SIG-M5 treated with dmso at 0.1 percent for 504 hours (cell line): ENCODE data around the gene EPHA3.
A peak's percentile ranks its signal among the peaks of the same experiment; 100 is the strongest.

ENCODE experiments used
- DNase-seq: peaks from one replicate; lab custom pipeline; 2025; ENCODE audit not compliant: unreplicated experiment; lab: John Stamatoyannopoulos, UW

The EPHA3 gene

GRCh38 chr3:89107461-89108290 lies at the start of gene EPHA3:
TSS of gene EPHA3 (plus strand) at chr3:89107621. CDS start at chr3:89107749, 128 bp downstream.
- DNase-seq = peak; percentile 62

- no peak for DNase-seq
Observed at GRCh38 chr3:89058371-89058770, 49.0 kb upstream of the EPHA3 start.

DNA sequence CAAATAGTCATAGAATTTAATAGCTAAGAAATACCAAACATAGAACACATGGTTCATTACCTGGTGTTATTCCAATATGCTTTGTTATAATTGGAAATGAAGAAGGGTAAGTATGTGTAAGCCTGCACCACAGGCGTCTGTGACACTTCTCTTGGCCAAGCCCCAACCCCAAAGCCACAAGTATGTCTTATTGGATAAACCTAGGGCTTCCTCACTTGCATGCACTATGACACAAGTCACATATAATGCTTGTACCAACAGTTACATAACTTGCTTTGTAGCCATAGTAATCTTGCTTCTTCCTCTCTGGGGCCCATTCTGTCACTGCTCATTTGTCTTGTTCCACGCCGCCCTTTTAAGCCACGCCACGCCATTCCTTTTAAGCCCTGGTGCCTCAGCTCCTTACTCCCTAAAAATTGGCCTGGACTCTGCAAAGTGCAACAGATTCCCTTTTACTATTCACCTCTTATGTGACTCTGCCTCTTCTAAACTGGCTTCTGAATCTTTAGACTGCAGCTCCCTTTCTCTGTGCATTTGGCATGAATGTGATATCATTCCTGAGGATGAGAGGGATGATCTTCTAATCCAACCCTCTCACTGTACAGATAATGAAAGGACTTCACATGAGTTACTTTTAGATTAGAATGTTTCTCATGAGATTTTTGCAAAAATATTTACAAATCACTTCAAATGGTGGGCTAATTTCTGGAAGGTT lies 48.1 kb upstream of the EPHA3 start:
- peak; percentile 59 for DNase-seq

DNA sequence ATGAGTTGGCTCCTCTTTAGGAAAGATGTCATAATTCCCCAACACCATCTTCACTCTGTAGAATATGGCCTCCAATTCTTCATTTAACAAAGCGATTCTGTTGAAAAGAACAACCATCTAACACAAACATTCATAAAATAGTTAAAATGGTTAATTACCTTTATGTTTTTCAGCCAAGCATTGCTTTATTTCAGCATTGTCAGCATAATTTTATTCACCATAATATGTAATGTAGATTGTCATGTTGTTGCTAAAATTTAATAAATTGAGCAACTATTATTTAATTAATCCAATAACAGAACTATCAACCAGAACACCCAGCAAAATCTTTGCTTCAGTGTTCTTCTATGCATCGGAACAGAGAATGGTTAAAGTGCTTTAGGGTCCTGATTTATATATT lies 46.2 kb upstream of the EPHA3 start:
- no peak for DNase-seq

DNA sequence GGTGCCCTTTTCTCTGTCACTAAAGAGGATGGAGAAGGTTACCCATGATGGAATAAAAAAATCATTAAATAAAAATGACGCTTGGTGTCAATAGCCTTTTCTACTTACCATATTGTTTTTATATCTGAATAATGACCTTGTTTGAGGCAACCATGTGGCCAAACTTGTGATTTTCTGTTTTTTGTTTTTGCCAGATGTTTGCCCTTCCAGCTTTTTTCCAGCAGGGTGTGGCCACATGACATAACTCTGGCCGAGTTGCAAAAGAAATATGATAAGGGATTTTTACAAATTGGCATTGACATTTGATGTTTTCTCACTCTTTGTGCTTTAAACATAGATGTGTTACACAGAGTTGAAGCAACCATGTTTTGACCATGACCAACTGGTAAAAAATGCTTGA lies 39.7 kb upstream of the EPHA3 start:
- DNase-seq = no peak

DNA sequence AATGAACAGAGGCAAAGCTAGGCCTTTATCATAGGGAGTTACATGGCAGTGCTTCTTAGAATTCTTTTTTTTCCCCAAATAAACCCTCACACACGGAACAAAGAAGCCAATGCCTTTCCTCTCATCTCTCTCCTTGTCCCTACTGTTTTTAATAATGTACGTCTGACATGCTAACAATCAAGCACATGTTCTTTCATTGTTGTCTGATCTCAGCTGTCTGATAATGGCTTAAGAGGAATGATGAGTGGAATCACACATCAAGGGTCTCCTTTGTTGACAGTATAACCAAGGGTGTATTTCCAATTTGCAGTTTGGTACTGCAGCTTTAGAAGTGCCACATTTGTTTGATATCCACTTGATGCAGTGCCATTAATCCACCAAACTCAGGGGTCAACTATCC lies 34.8 kb upstream of the EPHA3 start:
- no peak for DNase-seq

DNA sequence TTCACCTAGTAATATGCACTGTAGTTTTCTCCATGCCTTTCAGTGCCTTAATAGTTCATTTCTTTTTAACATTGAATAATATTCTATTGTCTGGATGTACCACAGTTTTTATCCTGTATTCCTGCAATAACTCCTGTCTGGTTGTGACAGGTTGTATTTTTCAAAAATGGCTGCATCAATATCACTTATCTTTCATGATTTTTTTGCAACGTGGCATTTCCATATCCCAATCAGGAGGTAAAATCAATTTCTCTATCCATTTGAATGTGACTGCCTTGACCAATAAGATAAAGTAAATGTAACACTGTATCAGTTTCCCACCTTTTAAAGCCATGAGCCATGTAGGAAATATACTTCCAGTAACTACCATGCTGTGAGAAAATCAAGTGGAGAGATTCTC lies 27.5 kb upstream of the EPHA3 start:
- DNase-seq = no peak

DNA sequence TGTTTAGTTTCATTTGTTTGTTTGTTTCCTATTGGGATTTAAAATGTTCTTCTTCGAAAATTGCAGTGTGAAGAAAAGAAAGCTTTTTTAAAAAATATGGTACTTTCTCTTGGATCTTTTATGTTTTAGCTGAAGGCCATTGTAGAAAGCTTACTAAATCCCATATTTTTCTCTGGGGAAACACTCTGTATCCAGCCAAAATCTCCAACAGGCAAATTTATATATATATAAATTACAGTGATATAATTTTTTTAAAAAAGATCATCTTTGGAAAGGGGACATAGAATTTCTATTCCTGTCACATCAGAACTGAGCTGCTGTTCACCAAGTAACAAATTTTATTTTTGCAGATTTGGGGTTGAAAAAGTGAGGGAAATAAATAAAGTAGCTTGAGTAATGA lies 19.6 kb upstream of the EPHA3 start:
- no peak for DNase-seq

DNA sequence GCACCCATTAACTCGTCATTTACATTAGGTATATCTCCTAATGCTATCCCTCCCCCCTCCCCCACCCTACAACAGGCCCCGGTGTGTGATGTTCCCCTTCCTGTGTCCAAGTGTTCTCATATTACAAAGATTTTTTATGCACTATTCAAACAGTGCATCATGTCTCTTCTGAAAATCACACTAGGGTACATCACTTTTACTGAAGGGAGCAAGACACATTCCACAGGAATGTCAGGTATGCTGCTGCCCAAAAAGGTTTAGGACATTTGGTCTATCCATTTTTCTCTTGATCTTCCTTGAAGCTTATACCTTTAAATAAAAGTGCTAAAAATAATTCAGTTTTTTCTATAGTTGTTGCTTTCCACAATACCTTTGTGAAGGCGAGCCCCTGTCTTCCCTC lies 9.2 kb upstream of the EPHA3 start:
- DNase-seq = no peak

- DNase-seq = peak; percentile 69
Observed at GRCh38 chr3:89098964-89099585, 8.3 kb upstream of the EPHA3 start.

GRCh38 chr3:89101251-89101650 lies 6.2 kb upstream of the EPHA3 start:
- DNase-seq = no peak

DNA sequence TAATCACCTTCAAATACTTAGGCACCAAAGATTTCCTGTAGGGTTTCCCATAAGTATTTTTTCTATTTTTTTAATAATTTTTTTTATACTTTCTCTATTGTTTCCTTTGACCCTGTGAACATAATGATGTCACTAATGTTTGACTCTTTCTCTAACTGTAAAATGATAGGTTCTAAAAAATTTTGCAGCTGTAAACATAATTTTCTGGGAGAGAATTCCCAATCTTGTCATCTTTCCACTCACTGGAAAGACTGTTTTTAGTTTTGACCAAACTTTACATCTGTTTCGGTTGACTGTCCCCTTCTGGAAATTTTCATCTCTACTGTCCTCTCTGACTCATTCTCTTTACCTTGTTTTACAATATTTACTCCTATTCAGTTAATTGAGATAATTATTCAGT lies 5.5 kb upstream of the EPHA3 start:
- no peak for DNase-seq

DNA sequence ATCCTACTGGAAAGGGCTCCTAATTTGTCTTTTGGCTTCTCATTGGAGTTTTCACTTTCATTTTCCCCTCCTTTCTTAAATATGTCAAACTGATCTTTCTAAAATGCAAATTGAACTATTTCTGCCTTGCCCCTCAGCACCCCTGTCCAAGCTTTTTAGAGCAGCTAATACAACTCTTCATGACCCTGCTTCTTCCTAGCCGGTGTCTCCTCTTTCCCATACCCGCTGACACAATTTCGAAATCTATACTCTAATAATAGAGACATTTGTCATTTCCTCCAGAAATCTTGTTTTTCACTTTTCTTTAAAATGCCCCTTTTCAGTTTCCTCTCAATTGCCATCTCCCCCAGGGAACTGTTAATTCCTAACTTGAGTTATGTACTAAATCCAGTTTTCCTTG lies 2.9 kb upstream of the EPHA3 start:
- no peak for DNase-seq

DNA sequence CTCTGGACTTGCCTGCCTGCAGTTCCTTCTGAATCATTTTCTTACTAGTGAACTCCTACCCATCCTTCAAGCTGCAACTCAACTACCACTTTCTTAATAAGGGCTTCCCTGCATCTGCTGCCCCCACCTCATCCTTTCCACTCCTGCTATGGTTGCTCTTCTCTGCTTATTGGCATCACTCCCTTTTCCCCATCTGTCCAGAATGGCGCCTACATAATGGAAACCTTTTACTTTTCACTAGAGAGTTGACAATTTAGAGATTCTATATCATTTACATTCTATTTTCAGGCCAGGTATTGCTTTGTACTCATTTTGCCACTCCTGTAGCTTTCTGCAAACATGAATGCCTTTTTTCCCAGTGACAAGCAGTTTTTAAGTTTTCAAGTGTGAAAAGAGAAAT lies 1.9 kb upstream of the EPHA3 start:
- DNase-seq = no peak

DNA sequence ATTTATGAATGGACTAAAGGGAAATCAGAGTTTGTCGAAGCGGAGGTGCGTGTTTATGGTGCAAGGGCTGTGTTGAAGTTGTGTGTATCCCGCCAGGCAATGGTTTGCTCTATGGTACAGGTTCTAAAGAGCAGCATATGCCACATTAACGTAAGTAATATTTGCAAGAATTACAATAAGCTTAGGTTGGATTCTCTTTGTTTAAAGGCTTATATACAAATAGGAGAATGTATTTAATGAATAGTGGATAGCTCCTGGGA lies 800 bp downstream of the EPHA3 start:
- no peak for DNase-seq

DNA sequence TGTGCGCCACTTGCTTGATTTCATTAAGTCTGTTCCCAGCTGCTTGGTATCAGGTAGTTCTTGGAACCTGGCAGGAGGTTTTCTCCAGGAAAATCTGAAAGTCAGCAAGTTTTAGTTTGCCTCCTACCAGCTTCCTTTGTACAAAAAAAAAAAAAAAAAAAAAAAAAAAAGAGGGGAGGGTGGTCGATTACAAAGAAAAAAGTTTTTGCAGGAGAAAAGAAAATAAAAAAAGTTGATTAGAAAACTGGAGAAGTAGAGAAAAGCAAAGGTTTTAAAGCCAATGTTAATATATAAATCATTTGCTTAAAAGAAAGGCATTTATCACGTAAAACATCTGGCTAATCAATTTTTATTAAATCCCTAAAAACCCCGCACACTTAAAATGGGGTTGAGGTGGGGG lies 5.9 kb downstream of the EPHA3 start:
- DNase-seq = no peak

- peak; percentile 25 for DNase-seq
Observed at GRCh38 chr3:89113893-89114840, 6.7 kb downstream of the EPHA3 start.

GRCh38 chr3:89114841-89115223 lies 7.4 kb downstream of the EPHA3 start:
- no peak for DNase-seq

DNA sequence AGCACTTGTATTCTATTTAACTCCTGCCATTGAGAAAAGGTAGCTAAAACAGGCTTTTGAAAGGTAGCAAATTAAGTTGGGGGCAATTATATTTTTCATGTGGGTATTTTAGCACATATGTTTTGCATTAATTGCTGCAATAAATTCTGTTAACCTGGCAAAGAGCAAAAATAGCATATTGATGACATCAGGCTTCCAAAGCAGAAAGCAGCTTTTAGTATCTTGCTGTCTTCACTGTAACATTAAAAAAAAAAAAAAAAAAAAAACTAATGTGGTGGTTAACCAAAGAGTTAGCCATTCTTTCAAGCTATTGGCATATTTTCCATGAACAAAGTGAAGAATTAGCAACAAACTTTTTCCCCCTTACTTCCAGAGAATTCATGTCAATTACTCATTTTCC lies 9.1 kb downstream of the EPHA3 start:
- no peak for DNase-seq

DNA sequence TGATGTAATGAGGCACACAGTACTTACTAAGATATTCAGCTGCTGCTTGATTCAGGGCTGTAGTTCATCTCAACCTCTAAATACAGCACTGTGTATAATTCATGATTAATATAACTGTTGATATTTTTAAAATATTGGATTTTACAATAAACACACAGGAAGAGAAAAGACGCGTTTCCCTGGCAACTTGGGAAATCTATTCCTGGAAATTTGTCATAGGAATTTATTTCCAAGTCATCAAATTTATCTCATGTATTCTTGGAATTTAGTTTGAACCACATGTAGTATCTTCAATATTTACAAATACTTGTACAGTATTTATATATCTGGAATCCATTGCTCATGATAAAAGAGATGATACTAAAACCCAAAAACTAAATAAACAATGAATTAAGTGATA lies 30.6 kb downstream of the EPHA3 start:
- DNase-seq = no peak

DNA sequence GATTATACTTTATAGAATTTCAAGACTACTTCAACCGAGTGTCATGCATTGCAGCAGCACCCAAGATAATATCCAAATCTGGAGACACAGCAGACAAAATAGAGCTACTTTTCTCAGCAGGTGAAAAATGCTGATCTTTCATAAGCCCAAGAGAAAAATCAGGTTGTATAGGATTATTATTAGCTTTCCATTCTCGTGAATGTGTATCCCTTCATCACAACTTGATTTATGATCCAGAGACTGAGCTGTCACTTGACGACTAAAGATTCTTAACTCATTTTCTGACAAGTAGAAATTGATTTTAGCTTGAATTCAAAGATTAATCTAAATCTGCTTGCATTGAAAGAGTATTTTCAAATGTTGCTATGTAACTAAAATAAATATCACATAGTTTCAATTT lies 32.4 kb downstream of the EPHA3 start:
- no peak for DNase-seq
